Activated T-helper 17 cell treated with anti-CD3 and anti-CD28 coated beads, Interleukin-2, amount 50 U/mL, for 72 hours (primary cell): Measurements from ENCODE around the gene COMMD4. TPM values are rescaled to one million over a fixed set of nuclear protein-coding genes. Genes with fewer than 3 reads are reported as not detected.
"Not testable (repeated sequence)": the region's sequence is repeated elsewhere in the genome, so short reads cannot be mapped to it uniquely, and the experiment has no call there.

Experiments
- ATAC-seq: fragments of 150-1000 bp; cut with Tn5 transposase; replicated peaks from 2 replicates; pipeline ENCODE4 v1.10.0; 2021; ENCODE audit warnings: mild to moderate bottlenecking, moderate library complexity
- H3K27ac Mint-ChIP-seq: one replicate; pipeline ENCODE4 v1.8.0; 2022; ENCODE audit warnings: mixed read lengths
- H3K27me3 Mint-ChIP-seq: one replicate; pipeline ENCODE4 v1.8.0; 2022; ENCODE audit warnings: mixed read lengths
- H3K36me3 Mint-ChIP-seq: one replicate; pipeline ENCODE4 v1.8.0; 2022; ENCODE audit warnings: low read depth, mild to moderate bottlenecking, mixed read lengths
- H3K4me1 Mint-ChIP-seq: one replicate; pipeline ENCODE4 v1.8.0; 2022; ENCODE audit warnings: mixed read lengths
- H3K4me3 Mint-ChIP-seq: one replicate; pipeline ENCODE4 v1.8.0; 2022; ENCODE audit warnings: mild to moderate bottlenecking, mixed read lengths
- H3K9me3 Mint-ChIP-seq: one replicate; pipeline ENCODE4 v1.8.0; 2022; ENCODE audit warnings: mixed read lengths
- total RNA-seq, 2 donors: library from RNA; stranded (reverse); gene quantifications; one replicate each; pipeline ENCODE4 v1.2.3, GENCODE V29; 2022

COMMD4 gene
- total RNA-seq: 10 to 100 TPM; 69.9 to 78.9 TPM

GRCh38 chr15:75335705-75336355 is at the start of gene COMMD4:
COMMD4 (plus strand) TSS chr15:75336063; CDS start chr15:75336090, 27 bp downstream.
- Mint-ChIP-seq H3K4me3 (peak within 1 kb of the TSS; percentile 94), H3K4me1 (peaks cover 11% of the 10 kb centered on the region), H3K36me3 (peaks cover 16% of the 10 kb centered on the region), H3K27ac (peak within 1 kb of the TSS; percentile 97), H3K27me3 (no peaks in the 10 kb centered on the region), H3K9me3 (no peaks in the 10 kb centered on the region)
- ATAC-seq: peak; percentile 94

- ATAC-seq, H3K4me3 Mint-ChIP-seq, H3K9me3 Mint-ChIP-seq, H3K27ac Mint-ChIP-seq, H3K4me1 Mint-ChIP-seq, H3K27me3 Mint-ChIP-seq, H3K36me3 Mint-ChIP-seq: not testable (repeated sequence)
Measured at GRCh38 chr15:75293660-75294059, 42.2 kb upstream of the COMMD4 start.

GRCh38 chr15:75298541-75299310 is 37.1 kb upstream of the COMMD4 start:
- not testable (repeated sequence) for H3K27ac Mint-ChIP-seq, H3K4me3 Mint-ChIP-seq, H3K27me3 Mint-ChIP-seq, H3K9me3 Mint-ChIP-seq, H3K36me3 Mint-ChIP-seq, H3K4me1 Mint-ChIP-seq
- peak; percentile 97 for ATAC-seq

GRCh38 chr15:75299311-75299688 is 36.6 kb upstream of the COMMD4 start:
- not testable (repeated sequence) for H3K4me1 Mint-ChIP-seq, H3K4me3 Mint-ChIP-seq

GRCh38 chr15:75300026-75300425 is 35.8 kb upstream of the COMMD4 start:
- not testable (repeated sequence) for H3K9me3 Mint-ChIP-seq, H3K27ac Mint-ChIP-seq, H3K4me1 Mint-ChIP-seq, H3K4me3 Mint-ChIP-seq, ATAC-seq, H3K36me3 Mint-ChIP-seq
- H3K27me3 Mint-ChIP-seq: peaks cover 18% of the 10 kb centered on the region

More at GRCh38 chr15:75299311-75299688, 36.6 kb upstream of the COMMD4 start:
- H3K9me3 Mint-ChIP-seq, H3K27ac Mint-ChIP-seq, H3K36me3 Mint-ChIP-seq: not testable (repeated sequence)
- peaks cover 12% of the 10 kb centered on the region for H3K27me3 Mint-ChIP-seq
- peak; percentile 95 for ATAC-seq

GRCh38 chr15:75302318-75302717 is 33.5 kb upstream of the COMMD4 start:
- no peak overlapping the region for H3K27ac Mint-ChIP-seq
- no peak for ATAC-seq
- H3K4me3 Mint-ChIP-seq: no peak overlapping the region
- peaks cover 30% of the 10 kb centered on the region for H3K27me3 Mint-ChIP-seq
- H3K36me3 Mint-ChIP-seq: no peaks in the 10 kb centered on the region
- H3K9me3 Mint-ChIP-seq: no peaks in the 10 kb centered on the region
- no peaks in the 10 kb centered on the region for H3K4me1 Mint-ChIP-seq

GRCh38 chr15:75302753-75303152 is 33.1 kb upstream of the COMMD4 start:
- H3K4me3 Mint-ChIP-seq, ATAC-seq, H3K27ac Mint-ChIP-seq, H3K4me1 Mint-ChIP-seq, H3K36me3 Mint-ChIP-seq, H3K9me3 Mint-ChIP-seq: not testable (repeated sequence)
- H3K27me3 Mint-ChIP-seq: peaks cover 33% of the 10 kb centered on the region

GRCh38 chr15:75306188-75306587 is 29.7 kb upstream of the COMMD4 start:
- H3K4me3 Mint-ChIP-seq: no peak overlapping the region
- no peak for ATAC-seq

GRCh38 chr15:75307778-75308390 is 28.0 kb upstream of the COMMD4 start:
- Mint-ChIP-seq H3K9me3 (no peaks in the 10 kb centered on the region), H3K27ac (no peak overlapping the region), H3K36me3 (no peaks in the 10 kb centered on the region), H3K27me3 (peaks cover 47% of the 10 kb centered on the region), H3K4me3 (no peak overlapping the region), H3K4me1 (no peaks in the 10 kb centered on the region)
- ATAC-seq: no peak

More at GRCh38 chr15:75306188-75306587, 29.7 kb upstream of the COMMD4 start:
- no peaks in the 10 kb centered on the region for H3K9me3 Mint-ChIP-seq
- peaks cover 45% of the 10 kb centered on the region for H3K27me3 Mint-ChIP-seq
- H3K4me1 Mint-ChIP-seq: no peaks in the 10 kb centered on the region
- no peak overlapping the region for H3K27ac Mint-ChIP-seq
- no peaks in the 10 kb centered on the region for H3K36me3 Mint-ChIP-seq

GRCh38 chr15:75309711-75310110 is 26.2 kb upstream of the COMMD4 start:
- no peak for ATAC-seq
- peaks cover 34% of the 10 kb centered on the region for H3K27me3 Mint-ChIP-seq
- H3K9me3 Mint-ChIP-seq: no peaks in the 10 kb centered on the region
- no peak overlapping the region for H3K27ac Mint-ChIP-seq
- H3K36me3 Mint-ChIP-seq: no peaks in the 10 kb centered on the region
- H3K4me1 Mint-ChIP-seq: no peaks in the 10 kb centered on the region
- no peak overlapping the region for H3K4me3 Mint-ChIP-seq

GRCh38 chr15:75312548-75312947 is 23.3 kb upstream of the COMMD4 start:
- not testable (repeated sequence) for H3K9me3 Mint-ChIP-seq, H3K4me1 Mint-ChIP-seq, ATAC-seq, H3K36me3 Mint-ChIP-seq, H3K27ac Mint-ChIP-seq
- peaks cover 19% of the 10 kb centered on the region for H3K27me3 Mint-ChIP-seq
- H3K4me3 Mint-ChIP-seq: peak overlapping the region; percentile 4

GRCh38 chr15:75313116-75313845 is 22.6 kb upstream of the COMMD4 start:
- Mint-ChIP-seq H3K4me1 (no peaks in the 10 kb centered on the region), H3K27ac (no peak overlapping the region), H3K9me3 (no peaks in the 10 kb centered on the region), H3K4me3 (peak overlapping the region; percentile 4), H3K36me3 (no peaks in the 10 kb centered on the region), H3K27me3 (peaks cover 14% of the 10 kb centered on the region)
- peak; percentile 90 for ATAC-seq

- peaks cover 10% of the 10 kb centered on the region for H3K27me3 Mint-ChIP-seq
- no peak overlapping the region for H3K4me3 Mint-ChIP-seq
- no peak overlapping the region for H3K27ac Mint-ChIP-seq
- no peak for ATAC-seq
- H3K36me3 Mint-ChIP-seq: no peaks in the 10 kb centered on the region
- no peaks in the 10 kb centered on the region for H3K9me3 Mint-ChIP-seq
- no peaks in the 10 kb centered on the region for H3K4me1 Mint-ChIP-seq
Measured at GRCh38 chr15:75314552-75315290, 21.1 kb upstream of the COMMD4 start.
